ENCODE data around the gene ZNF438. TPM values are rescaled to one million over a fixed set of nuclear protein-coding genes. Genes with fewer than 3 reads are reported as not detected.
A peak's percentile ranks its signal among the peaks of the same experiment; 100 is the strongest.

Gene ZNF438
- total RNA-seq, 2 donors from 2014 or later = 2.6 to 3.0 TPM

DNA sequence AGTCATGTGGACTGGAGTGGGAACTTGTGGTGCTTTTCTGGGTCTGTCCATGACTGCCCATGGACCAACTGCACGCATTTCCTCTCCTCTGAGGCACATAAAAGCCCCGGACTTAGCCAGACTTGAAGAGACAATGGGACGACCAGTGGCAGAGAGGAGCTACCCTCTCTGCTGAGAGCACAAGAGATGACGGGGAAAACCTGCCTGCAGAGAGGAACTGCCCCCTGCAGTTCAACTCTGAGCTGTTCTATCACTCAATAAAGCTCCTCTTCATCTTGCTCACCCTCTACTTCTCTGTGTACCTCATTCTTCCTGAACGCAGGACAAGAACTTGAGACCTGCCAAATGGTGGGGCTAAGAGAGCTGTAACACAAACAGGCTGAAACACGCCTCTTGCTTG is 184.5 kb downstream of the ZNF438 start:
- no peak overlapping the region for H3K27ac Mint-ChIP-seq
- no peaks in the 10 kb centered on the region for H3K36me3 Mint-ChIP-seq (ENCODE audit: low read depth)
- Histone ChIP-seq H3K27ac (ENCODE audit: low read depth, low read length) (no peak overlapping the region), H3K4me3 (ENCODE audit: low read length) (no peak overlapping the region), H3K27me3 (ENCODE audit: control insufficient read depth, insufficient read depth, low read length, poor library complexity, severe bottlenecking) (peaks cover 12% of the 10 kb centered on the region), H3K9ac (ENCODE audit: extremely low read depth, low read length, poor library complexity, severe bottlenecking) (no peak overlapping the region), H3K9me3 (ENCODE audit: control insufficient read depth, low read length) (no peaks in the 10 kb centered on the region), H3K36me3 (ENCODE audit: control insufficient read depth, insufficient read depth, low read length) (no peaks in the 10 kb centered on the region), H3K4me1 (ENCODE audit: control insufficient read depth, insufficient read depth, low read length) (no peaks in the 10 kb centered on the region)
- H3K4me1 Mint-ChIP-seq = no peaks in the 10 kb centered on the region
- 92 to 100% methylated on average over 4 to 6 of the region's 6 CpGs for whole genome bisulfite sequencing, 2 experiments (ENCODE audit: insufficient coverage in 1 of 2, insufficient read length in 1 of 2)
- no peak for DNase-seq
- no peaks in the 10 kb centered on the region for H3K9me3 Mint-ChIP-seq
- TF ChIP-seq, protein P1, sequence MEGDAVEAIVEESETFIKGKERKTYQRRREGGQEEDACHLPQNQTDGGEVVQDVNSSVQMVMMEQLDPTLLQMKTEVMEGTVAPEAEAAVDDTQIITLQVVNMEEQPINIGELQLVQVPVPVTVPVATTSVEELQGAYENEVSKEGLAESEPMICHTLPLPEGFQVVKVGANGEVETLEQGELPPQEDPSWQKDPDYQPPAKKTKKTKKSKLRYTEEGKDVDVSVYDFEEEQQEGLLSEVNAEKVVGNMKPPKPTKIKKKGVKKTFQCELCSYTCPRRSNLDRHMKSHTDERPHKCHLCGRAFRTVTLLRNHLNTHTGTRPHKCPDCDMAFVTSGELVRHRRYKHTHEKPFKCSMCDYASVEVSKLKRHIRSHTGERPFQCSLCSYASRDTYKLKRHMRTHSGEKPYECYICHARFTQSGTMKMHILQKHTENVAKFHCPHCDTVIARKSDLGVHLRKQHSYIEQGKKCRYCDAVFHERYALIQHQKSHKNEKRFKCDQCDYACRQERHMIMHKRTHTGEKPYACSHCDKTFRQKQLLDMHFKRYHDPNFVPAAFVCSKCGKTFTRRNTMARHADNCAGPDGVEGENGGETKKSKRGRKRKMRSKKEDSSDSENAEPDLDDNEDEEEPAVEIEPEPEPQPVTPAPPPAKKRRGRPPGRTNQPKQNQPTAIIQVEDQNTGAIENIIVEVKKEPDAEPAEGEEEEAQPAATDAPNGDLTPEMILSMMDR (conservative IDR thresholded peaks at IDR 0.05) = peak; percentile 31
- peaks cover 84% of the 10 kb centered on the region for H3K27me3 Mint-ChIP-seq (ENCODE audit: insufficient read depth)
- H3K4me3 Mint-ChIP-seq = no peak overlapping the region

DNA sequence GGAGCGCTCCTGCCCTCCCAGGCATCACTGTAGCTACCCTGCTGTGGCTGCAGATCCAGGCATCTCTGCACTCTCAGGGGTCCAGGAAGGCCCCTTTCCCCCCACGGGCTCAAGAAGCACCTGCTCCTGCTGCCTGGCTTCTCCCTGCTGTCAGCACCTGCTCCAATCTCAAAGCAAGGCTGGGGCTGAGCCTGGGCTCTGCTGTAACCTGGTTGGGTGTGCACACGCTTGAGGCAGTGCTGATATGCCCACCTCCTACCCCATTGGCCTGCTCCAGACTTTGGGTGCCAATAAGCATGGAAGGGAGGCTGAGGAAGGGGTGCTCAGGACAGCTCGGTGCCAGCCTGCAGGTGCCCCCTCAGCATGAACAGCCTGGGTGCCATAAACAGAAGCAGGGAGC is 185.0 kb downstream of the ZNF438 start:
- no peak overlapping the region for H3K4me3 Mint-ChIP-seq
- no peaks in the 10 kb centered on the region for H3K9me3 Mint-ChIP-seq
- no peak for DNase-seq
- Histone ChIP-seq H3K9ac (ENCODE audit: extremely low read depth, low read length, poor library complexity, severe bottlenecking) (no peak overlapping the region), H3K4me3 (ENCODE audit: low read length) (no peak overlapping the region), H3K36me3 (ENCODE audit: control insufficient read depth, insufficient read depth, low read length) (no peaks in the 10 kb centered on the region), H3K4me1 (ENCODE audit: control insufficient read depth, insufficient read depth, low read length) (no peaks in the 10 kb centered on the region), H3K27me3 (ENCODE audit: control insufficient read depth, insufficient read depth, low read length, poor library complexity, severe bottlenecking) (peaks cover 11% of the 10 kb centered on the region), H3K27ac (ENCODE audit: low read depth, low read length) (no peak overlapping the region), H3K9me3 (ENCODE audit: control insufficient read depth, low read length) (no peaks in the 10 kb centered on the region)
- TF ChIP-seq, protein P1 (conservative IDR thresholded peaks at IDR 0.05) = no peak
- no peak overlapping the region for H3K27ac Mint-ChIP-seq
- H3K36me3 Mint-ChIP-seq (ENCODE audit: low read depth) = no peaks in the 10 kb centered on the region
- no peaks in the 10 kb centered on the region for H3K4me1 Mint-ChIP-seq
- peaks cover 87% of the 10 kb centered on the region for H3K27me3 Mint-ChIP-seq (ENCODE audit: insufficient read depth)
- WGBS, 2 experiments (ENCODE audit: insufficient coverage in 1 of 2, insufficient read length in 1 of 2) = 80 to 94% methylated on average over 2 to 4 of the region's 4 CpGs

DNA sequence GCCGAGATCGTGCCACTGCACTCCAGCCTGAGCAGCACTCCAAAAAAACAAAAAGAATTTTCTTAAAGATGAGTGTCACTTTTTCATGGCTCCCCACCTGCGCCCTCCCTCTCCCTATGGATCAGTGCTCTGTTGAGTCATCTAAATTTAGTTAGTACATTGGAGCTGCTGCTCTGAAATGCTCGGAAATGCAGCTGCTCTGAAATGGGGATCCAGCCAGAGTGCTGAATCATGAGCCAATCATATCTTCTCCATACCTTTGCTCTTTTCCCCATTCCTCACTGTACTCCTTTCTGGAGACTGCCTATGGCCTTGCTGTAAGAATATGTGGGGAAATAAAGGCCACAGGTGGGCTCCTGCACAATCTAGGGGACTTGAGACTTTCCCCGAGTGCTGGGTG is 188.8 kb downstream of the ZNF438 start:
- Histone ChIP-seq H3K27ac (ENCODE audit: low read depth, low read length) (no peak overlapping the region), H3K36me3 (ENCODE audit: control insufficient read depth, insufficient read depth, low read length) (no peaks in the 10 kb centered on the region), H3K4me1 (ENCODE audit: control insufficient read depth, insufficient read depth, low read length) (no peaks in the 10 kb centered on the region), H3K9me3 (ENCODE audit: control insufficient read depth, low read length) (no peaks in the 10 kb centered on the region), H3K27me3 (ENCODE audit: control insufficient read depth, insufficient read depth, low read length, poor library complexity, severe bottlenecking) (peaks cover 9% of the 10 kb centered on the region), H3K4me3 (ENCODE audit: low read length) (no peak overlapping the region), H3K9ac (ENCODE audit: extremely low read depth, low read length, poor library complexity, severe bottlenecking) (no peak overlapping the region)
- no peak overlapping the region for H3K27ac Mint-ChIP-seq
- no peak for DNase-seq
- peaks cover 83% of the 10 kb centered on the region for H3K27me3 Mint-ChIP-seq (ENCODE audit: insufficient read depth)
- 91 to 94% methylated on average over 4 to 5 of the region's 5 CpGs for WGBS, 2 experiments (ENCODE audit: insufficient coverage in 1 of 2, insufficient read length in 1 of 2)
- TF ChIP-seq, protein P1 (conservative IDR thresholded peaks at IDR 0.05) = no peak
- H3K36me3 Mint-ChIP-seq (ENCODE audit: low read depth) = no peaks in the 10 kb centered on the region
- no peak overlapping the region for H3K4me3 Mint-ChIP-seq
- no peaks in the 10 kb centered on the region for H3K4me1 Mint-ChIP-seq
- H3K9me3 Mint-ChIP-seq = no peaks in the 10 kb centered on the region
